ENCODE measurements around the gene FAM168A.

DNA sequence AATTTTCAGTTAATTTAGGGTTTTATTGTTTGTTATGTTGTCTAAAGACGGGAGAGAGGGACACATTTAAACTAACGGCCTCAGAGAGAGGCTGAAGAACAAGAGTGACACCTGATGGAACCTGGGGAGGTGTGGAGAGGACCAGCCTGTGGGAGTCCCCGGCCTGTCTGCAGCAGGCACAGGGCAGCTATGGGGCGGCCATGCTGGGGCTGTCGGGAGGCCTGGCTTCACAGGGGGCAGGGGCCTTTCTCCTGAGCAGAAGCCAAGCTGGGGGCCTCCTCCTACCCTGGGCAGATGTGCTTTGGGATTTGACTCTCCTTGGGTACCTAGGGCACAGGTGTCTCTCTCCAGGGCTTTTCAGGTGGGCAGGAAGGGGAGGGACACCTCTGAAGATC lies 199.8 kb downstream of the FAM168A start:
- TF ChIP-seq, protein P1, sequence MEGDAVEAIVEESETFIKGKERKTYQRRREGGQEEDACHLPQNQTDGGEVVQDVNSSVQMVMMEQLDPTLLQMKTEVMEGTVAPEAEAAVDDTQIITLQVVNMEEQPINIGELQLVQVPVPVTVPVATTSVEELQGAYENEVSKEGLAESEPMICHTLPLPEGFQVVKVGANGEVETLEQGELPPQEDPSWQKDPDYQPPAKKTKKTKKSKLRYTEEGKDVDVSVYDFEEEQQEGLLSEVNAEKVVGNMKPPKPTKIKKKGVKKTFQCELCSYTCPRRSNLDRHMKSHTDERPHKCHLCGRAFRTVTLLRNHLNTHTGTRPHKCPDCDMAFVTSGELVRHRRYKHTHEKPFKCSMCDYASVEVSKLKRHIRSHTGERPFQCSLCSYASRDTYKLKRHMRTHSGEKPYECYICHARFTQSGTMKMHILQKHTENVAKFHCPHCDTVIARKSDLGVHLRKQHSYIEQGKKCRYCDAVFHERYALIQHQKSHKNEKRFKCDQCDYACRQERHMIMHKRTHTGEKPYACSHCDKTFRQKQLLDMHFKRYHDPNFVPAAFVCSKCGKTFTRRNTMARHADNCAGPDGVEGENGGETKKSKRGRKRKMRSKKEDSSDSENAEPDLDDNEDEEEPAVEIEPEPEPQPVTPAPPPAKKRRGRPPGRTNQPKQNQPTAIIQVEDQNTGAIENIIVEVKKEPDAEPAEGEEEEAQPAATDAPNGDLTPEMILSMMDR (IDR thresholded peaks at IDR 0.05) = no peak
- no peak for TF ChIP-seq POLR2A (IDR thresholded peaks at IDR 0.05)

All from lower leg skin (tissue), 3 donors.